ENCODE measurements around the gene DSCAM. TPM values are rescaled to one million over a fixed set of nuclear protein-coding genes. Genes with fewer than 3 reads are reported as not detected.

The DSCAM gene
- total and polyA plus RNA-seq, 2 experiments from 2014 or later, result 0.07 TPM; not detected in 1

- Mint-ChIP-seq H3K27me3 (ENCODE audit: insufficient read depth, low read depth, poor library complexity) (peaks cover 5% of the 10 kb centered on the region), H3K27ac (no peak overlapping the region), H3K4me3 (no peak overlapping the region), H3K4me1 (no peaks in the 10 kb centered on the region), H3K36me3 (ENCODE audit: low read depth) (peaks cover 9% of the 10 kb centered on the region), H3K9me3 (peaks cover 94% of the 10 kb centered on the region)
- Histone ChIP-seq H3K27ac (ENCODE audit: low read depth) (no peak overlapping the region), H3K79me2 (replicated peaks; ENCODE audit: insufficient read depth) (no peaks in the 10 kb centered on the region), H2AFZ (no peak overlapping the region), H3K9me2 (ENCODE audit: insufficient read depth) (no peaks in the 10 kb centered on the region), H4K20me1 (replicated peaks; ENCODE audit: insufficient read depth) (no peaks in the 10 kb centered on the region), H3K4me1 (ENCODE audit: insufficient read depth) (no peaks in the 10 kb centered on the region), H3F3A (replicated peaks; ENCODE audit: low read depth) (no peaks in the 10 kb centered on the region), H3K27me3 (ENCODE audit: insufficient read depth) (no peaks in the 10 kb centered on the region), H3K36me3 (ENCODE audit: insufficient read depth) (no peaks in the 10 kb centered on the region; the same call in 1 of the 2 replicates), H3K4me2 (no peak overlapping the region), H3K4me3 (no peak overlapping the region)
- ATAC-seq (no peak), DNase-seq (ENCODE audit: low spot score) (no peak)
- TF ChIP-seq CTCF (conservative IDR thresholded peaks at IDR 0.05; ENCODE audit: low read depth in 2 of 2) (no peak), NANOG (IDR thresholded peaks at IDR 0.05; ENCODE audit: borderline replicate concordance) (no peak), ZNF331 (CRISPR knock-in tag; IDR thresholded peaks at IDR 0.05; ENCODE audit: low read depth) (no peak), CREB1 (CRISPR knock-in tag; IDR thresholded peaks at IDR 0.05; ENCODE audit: low read depth) (no peak), JUNB (IDR thresholded peaks at IDR 0.05; ENCODE audit: unreplicated experiment) (no peak), ZNF462 (CRISPR knock-in tag; IDR thresholded peaks at IDR 0.05) (no peak), POLR2AphosphoS5 (IDR thresholded peaks at IDR 0.05; ENCODE audit: low read depth) (no peak), EZH2 (IDR thresholded peaks at IDR 0.05; ENCODE audit: low read depth, unreplicated experiment) (no peak), STAT1 (IDR thresholded peaks at IDR 0.05; ENCODE audit: unreplicated experiment) (no peak), ZNF114 (CRISPR knock-in tag; IDR thresholded peaks at IDR 0.05) (no peak), EZH2phosphoT487 (IDR thresholded peaks at IDR 0.05; ENCODE audit: unreplicated experiment) (no peak), REST (IDR thresholded peaks at IDR 0.05; ENCODE audit: unreplicated experiment) (no peak), ETS1 (IDR thresholded peaks at IDR 0.05) (no peak)
These were observed 116.5 kb downstream of the DSCAM start for GRCh38 chr21:40730426-40730800.

Data from GM23338 (cell line).